H9 (cell line): ENCODE results near the gene JAKMIP3. TPM values are rescaled to one million over a fixed set of nuclear protein-coding genes. Genes with fewer than 3 reads are reported as not detected.

Source experiments
- DNase-seq: peaks from one replicate; pipeline ENCODE4 v3.0.0-alpha.2; 2017
- H2AFZ ChIP-seq: one replicate; pipeline ENCODE4 v1.6.1; 2013; ENCODE audit warnings: mild to moderate bottlenecking, low read length, control low read depth, moderate library complexity
- H2AK5ac ChIP-seq: 2 replicates; pipeline ENCODE4 v1.6.1; 2013; ENCODE audit warnings: low read length, control low read depth, mixed read lengths; ENCODE audit not compliant: insufficient read length
- H2BK120ac ChIP-seq: one replicate; pipeline ENCODE4 v1.6.1; 2013; ENCODE audit warnings: low read depth, mild to moderate bottlenecking, low read length, control low read depth, inconsistent platforms; ENCODE audit not compliant: poor library complexity, severe bottlenecking
- H2BK12ac ChIP-seq: 2 replicates; pipeline ENCODE4 v1.6.1; 2013; ENCODE audit warnings: low read length, control low read depth, mixed read lengths, low read depth; ENCODE audit not compliant: insufficient read length
- H2BK15ac ChIP-seq: 2 replicates; pipeline ENCODE4 v1.6.1; 2013; ENCODE audit warnings: low read depth, low read length, control low read depth
- H2BK20ac ChIP-seq: one replicate; pipeline ENCODE4 v1.6.1; 2013; ENCODE audit warnings: low read depth, mild to moderate bottlenecking, low read length, control low read depth, inconsistent platforms; ENCODE audit not compliant: poor library complexity, severe bottlenecking
- H2BK5ac ChIP-seq: 2 replicates; pipeline ENCODE4 v1.6.1; 2013; ENCODE audit warnings: low read length, control low read depth, mixed read lengths; ENCODE audit not compliant: insufficient read length
- H3K14ac ChIP-seq: 2 replicates; pipeline ENCODE4 v1.6.1; 2013; ENCODE audit warnings: low read length, control low read depth; ENCODE audit not compliant: insufficient read depth
- H3K18ac ChIP-seq: 2 replicates; pipeline ENCODE4 v1.6.1; 2013; ENCODE audit warnings: low read depth, mild to moderate bottlenecking, mixed read lengths, low read length, control low read depth; ENCODE audit not compliant: insufficient read length
- H3K23ac ChIP-seq: 2 replicates; pipeline ENCODE4 v1.6.1; 2013; ENCODE audit warnings: low read length, control low read depth, mixed read lengths, low read depth; ENCODE audit not compliant: insufficient read length
- H3K23me2 ChIP-seq: 2 replicates; pipeline ENCODE4 v1.6.1; 2013; ENCODE audit warnings: low read depth, mild to moderate bottlenecking, mixed read lengths, low read length, control low read depth; ENCODE audit not compliant: insufficient read length, poor library complexity, severe bottlenecking
- H3K27ac ChIP-seq: 2 replicates; pipeline ENCODE4 v1.5.1; 2013; ENCODE audit warnings: low read length, control low read depth, mixed read lengths, low read depth; ENCODE audit not compliant: insufficient read length
- H3K27me3 ChIP-seq: 2 replicates; pipeline ENCODE4 v1.6.1; 2013; ENCODE audit warnings: low read length, control low read depth, inconsistent platforms; ENCODE audit not compliant: insufficient read depth
- H3K4ac ChIP-seq: 2 replicates; pipeline ENCODE4 v1.6.1; 2013; ENCODE audit warnings: low read depth, mild to moderate bottlenecking, control low read depth, inconsistent platforms, low read length, moderate library complexity
- H3K4me1 ChIP-seq: 2 replicates; pipeline ENCODE4 v1.6.1; 2013; ENCODE audit warnings: low read length, control low read depth, inconsistent platforms; ENCODE audit not compliant: insufficient read depth
- H3K4me2 ChIP-seq: 2 replicates; pipeline ENCODE4 v1.6.1; 2013; ENCODE audit warnings: low read length, control low read depth, mixed read lengths; ENCODE audit not compliant: insufficient read length, insufficient read depth
- H3K56ac ChIP-seq: 2 replicates; pipeline ENCODE4 v1.6.1; 2013; ENCODE audit warnings: low read depth, mild to moderate bottlenecking, mixed read lengths, low read length, control low read depth; ENCODE audit not compliant: insufficient read length
- H3K79me1 ChIP-seq: 2 replicates; pipeline ENCODE4 v1.6.1; 2013; ENCODE audit warnings: low read depth, mild to moderate bottlenecking, moderate library complexity, low read length, control low read depth, inconsistent platforms; ENCODE audit not compliant: insufficient read depth, poor library complexity, severe bottlenecking
- H3K79me2 ChIP-seq: 2 replicates; pipeline ENCODE4 v1.6.1; 2013; ENCODE audit warnings: low read length, control low read depth, inconsistent platforms; ENCODE audit not compliant: insufficient read depth
- H3K9ac ChIP-seq: 2 replicates; pipeline ENCODE4 v1.6.1; 2013; ENCODE audit warnings: low read length, control low read depth, mixed read lengths; ENCODE audit not compliant: insufficient read length; ENCODE audit errors: extremely low read depth
- H3K9me3 ChIP-seq: one replicate; pipeline ENCODE4 v1.6.1; 2013; ENCODE audit warnings: low read depth, low read length, inconsistent platforms; ENCODE audit not compliant: control insufficient read depth
- H3T11ph ChIP-seq: one replicate; pipeline ENCODE4 v1.6.1; 2013; ENCODE audit warnings: mild to moderate bottlenecking, low read length, control low read depth, inconsistent platforms
- H4K20me1 ChIP-seq: one replicate; pipeline ENCODE4 v1.6.1; 2013; ENCODE audit not compliant: control insufficient read depth, insufficient read length, insufficient read depth
- H4K5ac ChIP-seq: 2 replicates; pipeline ENCODE4 v1.6.1; 2013; ENCODE audit warnings: low read depth, mild to moderate bottlenecking, mixed read lengths, low read length, control low read depth; ENCODE audit not compliant: insufficient read length
- H4K8ac ChIP-seq: replicated peaks from 2 replicates; pipeline ENCODE4 v1.6.1; 2013; ENCODE audit warnings: low read length, control low read depth, mixed read lengths, low read depth; ENCODE audit not compliant: insufficient read length
- H4K91ac ChIP-seq: 2 replicates; pipeline ENCODE4 v1.6.1; 2013; ENCODE audit warnings: low read depth, mild to moderate bottlenecking, moderate library complexity, mixed read lengths, low read length, control low read depth; ENCODE audit not compliant: insufficient read length
- H3K27ac Mint-ChIP-seq, 3 experiments: 2 replicates in 2 of 3; 3 replicates in 1 of 3; pipeline ENCODE4 v1.8.0; 2020 to 2021; ENCODE audit warnings: mixed read lengths in 3 of 3, mild to moderate bottlenecking in 1 of 3, moderate library complexity in 1 of 3
- H3K27me3 Mint-ChIP-seq: 2 replicates; pipeline ENCODE4 v1.8.0; 2021; ENCODE audit warnings: low read depth, mild to moderate bottlenecking, moderate library complexity, mixed read lengths
- H3K36me3 Mint-ChIP-seq, 3 experiments: 2 replicates in 2 of 3; 3 replicates in 1 of 3; pipeline ENCODE4 v1.8.0; 2020 to 2021; ENCODE audit warnings: low read depth in 3 of 3, mixed read lengths in 3 of 3; ENCODE audit not compliant: insufficient read depth in 1 of 3
- H3K4me1 Mint-ChIP-seq, 2 experiments: 2 replicates each; pipeline ENCODE4 v1.8.0; 2020; ENCODE audit warnings: mixed read lengths in 2 of 2
- H3K4me3 Mint-ChIP-seq, 2 experiments: 2 replicates in 1 of 2; 3 replicates in 1 of 2; pipeline ENCODE4 v1.8.0; 2020 to 2021; ENCODE audit warnings: mild to moderate bottlenecking in 2 of 2, mixed read lengths in 2 of 2, moderate library complexity in 1 of 2
- H3K9me3 Mint-ChIP-seq, 2 experiments: 2 replicates in 1 of 2; 3 replicates in 1 of 2; pipeline ENCODE4 v1.8.0; 2020; ENCODE audit warnings: mild to moderate bottlenecking in 2 of 2, mixed read lengths in 2 of 2, moderate library complexity in 1 of 2
- WGBS: extraction: QIAGEN DNeasy Blood & Tissue Kit; methylation state at CpG from one replicate; pipeline ENCODE4 v1.1.7; 2013; ENCODE audit warnings: missing lambda C conversion rate, low lambda C conversion rate, mixed read lengths; ENCODE audit not compliant: insufficient read length; ENCODE audit errors: extremely low coverage; 5-methylcytosine and 5-hydroxymethylcytosine counted together
- total RNA-seq: library from RNA; stranded (reverse); gene quantifications from 2 replicates; pipeline ENCODE4 v1.2.1, GENCODE V29; 2021
- TF ChIP-seq, protein P1 (sequence below): fragments of 200-600 bp; sonication (generic); conservative IDR thresholded peaks from 3 replicates; pipeline ENCODE4 v1.8.0; 2021; ENCODE audit warnings: antibody characterized with exemption, mild to moderate bottlenecking

The JAKMIP3 gene
- total RNA-seq, 1 experiment from 2014 or later: 0.50 TPM

- Histone ChIP-seq H3K79me2 (no peaks in the 10 kb centered on the region), H3K4me1 (no peaks in the 10 kb centered on the region), H4K8ac (no peak overlapping the region), H2BK5ac (no peak overlapping the region), H2AK5ac (no peak overlapping the region), H2BK15ac (no peak overlapping the region), H3K56ac (no peak overlapping the region), H2AFZ (no peak overlapping the region), H2BK12ac (no peak overlapping the region), H3K4me2 (no peak overlapping the region), H4K5ac (no peak overlapping the region), H3K23ac (no peak overlapping the region), H2BK20ac (no peak overlapping the region), H3K23me2 (no peaks in the 10 kb centered on the region), H4K20me1 (no peaks in the 10 kb centered on the region), H3K27me3 (no peaks in the 10 kb centered on the region), H3K79me1 (no peaks in the 10 kb centered on the region), H4K91ac (no peak overlapping the region), H3K14ac (no peak overlapping the region), H3K27ac (no peak overlapping the region), H2BK120ac (no peak overlapping the region), H3K4ac (no peak overlapping the region), H3T11ph (no peak overlapping the region), H3K18ac (peak overlapping the region; percentile 48), H3K9ac (no peak overlapping the region), H3K9me3 (no peaks in the 10 kb centered on the region)
- H3K27me3 Mint-ChIP-seq: peaks cover 25% of the 10 kb centered on the region
- DNase-seq: peak; percentile 24
- TF ChIP-seq, protein P1, sequence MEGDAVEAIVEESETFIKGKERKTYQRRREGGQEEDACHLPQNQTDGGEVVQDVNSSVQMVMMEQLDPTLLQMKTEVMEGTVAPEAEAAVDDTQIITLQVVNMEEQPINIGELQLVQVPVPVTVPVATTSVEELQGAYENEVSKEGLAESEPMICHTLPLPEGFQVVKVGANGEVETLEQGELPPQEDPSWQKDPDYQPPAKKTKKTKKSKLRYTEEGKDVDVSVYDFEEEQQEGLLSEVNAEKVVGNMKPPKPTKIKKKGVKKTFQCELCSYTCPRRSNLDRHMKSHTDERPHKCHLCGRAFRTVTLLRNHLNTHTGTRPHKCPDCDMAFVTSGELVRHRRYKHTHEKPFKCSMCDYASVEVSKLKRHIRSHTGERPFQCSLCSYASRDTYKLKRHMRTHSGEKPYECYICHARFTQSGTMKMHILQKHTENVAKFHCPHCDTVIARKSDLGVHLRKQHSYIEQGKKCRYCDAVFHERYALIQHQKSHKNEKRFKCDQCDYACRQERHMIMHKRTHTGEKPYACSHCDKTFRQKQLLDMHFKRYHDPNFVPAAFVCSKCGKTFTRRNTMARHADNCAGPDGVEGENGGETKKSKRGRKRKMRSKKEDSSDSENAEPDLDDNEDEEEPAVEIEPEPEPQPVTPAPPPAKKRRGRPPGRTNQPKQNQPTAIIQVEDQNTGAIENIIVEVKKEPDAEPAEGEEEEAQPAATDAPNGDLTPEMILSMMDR: no peak
- H3K27ac Mint-ChIP-seq: no peak overlapping the region
- peaks cover 0 to 2% of the 10 kb centered on the region in 2 experiments; a peak in 1 of 4 replicates for H3K4me1 Mint-ChIP-seq
- H3K9me3 Mint-ChIP-seq: peaks cover 14 to 20% of the 10 kb centered on the region in 2 experiments
- no peak overlapping the region for H3K4me3 Mint-ChIP-seq
- H3K36me3 Mint-ChIP-seq: peaks cover 7 to 19% (median 8%) of the 10 kb centered on the region in 3 experiments; a peak in 6 of 7 replicates
- WGBS: no CpG with 5 or more reads among the region's 9 CpGs
Measured at GRCh38 chr10:132094581-132095234, 29.0 kb downstream of the JAKMIP3 start.
